IgD-negative memory B cell (primary cell): Measurements from ENCODE around the gene RPS4Y1. TPM values are rescaled to one million over a fixed set of nuclear protein-coding genes. Genes with fewer than 3 reads are reported as not detected.
"Not testable (repeated sequence)": the region's sequence is repeated elsewhere in the genome, so short reads cannot be mapped to it uniquely, and the experiment has no call there.

ENCODE experiments used
- H3K27ac Mint-ChIP-seq, 3 donors: one replicate each; pipeline ENCODE4 v1.8.0; 2020 to 2022; ENCODE audit warnings: mild to moderate bottlenecking in 3 of 3, mixed read lengths in 3 of 3, moderate library complexity in 1 of 3
- H3K27me3 Mint-ChIP-seq: one replicate; pipeline ENCODE4 v1.8.0; 2021; ENCODE audit warnings: mixed read lengths
- H3K36me3 Mint-ChIP-seq: one replicate; pipeline ENCODE4 v1.8.0; 2020; ENCODE audit warnings: mild to moderate bottlenecking, mixed read lengths
- H3K4me1 Mint-ChIP-seq, 3 donors: one replicate each; pipeline ENCODE4 v1.8.0; 2020 to 2022; ENCODE audit warnings: mixed read lengths in 3 of 3, mild to moderate bottlenecking in 1 of 3
- H3K4me3 Mint-ChIP-seq, 4 donors: one replicate each; pipeline ENCODE4 v1.8.0; 2020 to 2022; ENCODE audit warnings: mild to moderate bottlenecking in 4 of 4, mixed read lengths in 4 of 4, moderate library complexity in 3 of 4
- H3K9me3 Mint-ChIP-seq, 3 donors: one replicate each; pipeline ENCODE4 v1.8.0; 2020 to 2021; ENCODE audit warnings: mixed read lengths in 3 of 3, mild to moderate bottlenecking in 1 of 3
- polyA plus RNA-seq: library from polyadenylated mRNA; unstranded; fragments of 300-500 nt; fragmentation: Illumina TruSeq; gene quantifications from one replicate; pipeline ENCODE4 v1.2.3, GENCODE V29; 2021

Gene RPS4Y1
- not detected for polyA plus RNA-seq

DNA sequence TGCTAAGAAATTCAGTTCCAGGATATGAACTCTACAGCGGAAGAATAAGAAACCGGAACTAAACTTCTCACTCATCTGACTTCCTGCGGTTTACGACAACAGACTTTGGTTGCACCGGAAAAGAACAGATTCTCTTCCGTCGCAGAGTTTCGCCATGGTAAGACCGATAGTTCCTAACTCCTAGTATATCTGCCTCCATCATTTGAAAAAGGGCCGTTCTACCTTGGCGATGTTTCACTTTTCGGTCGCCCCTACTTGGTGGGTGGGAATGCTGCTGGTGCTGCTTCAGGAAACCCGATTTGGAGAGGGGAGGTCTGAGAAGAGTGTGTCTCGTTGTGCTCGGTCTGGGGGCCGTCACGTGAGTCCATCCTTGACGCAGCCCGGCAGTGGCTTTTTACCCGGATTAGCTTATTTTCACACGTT, at the start of gene RPS4Y1:
Gene RPS4Y1, plus strand, starts transcription at position 132 of the 423 bp plus-strand sequence. Its CDS starts 23 bp downstream, at position 155.
- no peaks in the 10 kb centered on the region for H3K4me1 Mint-ChIP-seq
- H3K9me3 Mint-ChIP-seq = no peaks in the 10 kb centered on the region
- H3K36me3 Mint-ChIP-seq = no peaks in the 10 kb centered on the region
- no peak within 1 kb of the TSS for H3K27ac Mint-ChIP-seq
- no peaks in the 10 kb centered on the region for H3K27me3 Mint-ChIP-seq
- H3K4me3 Mint-ChIP-seq = no peak within 1 kb of the TSS

DNA sequence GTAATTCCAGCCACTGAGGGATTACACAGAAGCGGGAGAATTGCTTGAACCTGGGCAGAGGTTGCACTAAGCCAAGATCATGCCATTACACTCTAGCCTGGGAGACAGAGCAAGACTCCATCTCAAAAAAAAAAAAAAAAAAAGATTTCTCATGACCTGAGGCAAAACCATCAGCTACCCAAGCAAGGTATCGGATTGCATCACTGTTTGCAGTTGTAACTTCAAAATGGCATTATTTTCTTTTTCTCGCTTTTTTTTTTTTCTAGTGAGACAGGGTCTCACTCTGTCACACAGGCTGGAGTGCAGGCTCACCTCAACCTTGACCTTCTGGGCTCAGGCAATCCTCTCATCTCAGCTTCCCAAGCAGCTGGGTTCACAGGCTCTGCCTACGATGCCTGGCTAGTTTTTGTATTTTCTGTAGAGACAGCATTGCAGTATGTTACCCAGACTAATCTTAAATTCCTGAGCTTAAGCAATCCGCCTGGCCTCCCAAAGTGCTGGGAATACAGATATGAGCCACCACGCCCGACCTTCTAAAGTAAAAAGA, 44.4 kb upstream of the RPS4Y1 start:
- Mint-ChIP-seq H3K4me1 (no peaks in the 10 kb centered on the region), H3K4me3 (no peak overlapping the region), H3K9me3 (no peaks in the 10 kb centered on the region), H3K36me3 (no peaks in the 10 kb centered on the region), H3K27ac (no peak overlapping the region), H3K27me3 (no peaks in the 10 kb centered on the region)

DNA sequence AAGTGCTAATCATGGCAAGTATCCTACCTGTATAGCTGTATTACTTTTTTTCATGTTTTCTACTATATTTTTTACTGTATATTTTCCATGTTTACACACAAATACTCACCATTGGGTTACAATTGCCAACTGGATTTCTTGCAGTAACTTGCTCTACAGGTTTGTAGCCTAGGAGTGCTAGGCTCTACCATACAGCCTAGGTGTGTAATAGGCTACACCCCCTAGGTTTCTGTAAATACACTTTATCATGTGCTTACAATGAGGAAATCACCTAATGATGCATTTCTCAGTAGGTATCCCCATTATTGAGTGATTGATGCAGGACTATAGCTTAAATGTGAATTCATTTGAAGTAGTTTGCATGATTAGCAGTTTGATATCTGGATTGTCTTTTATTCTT, 43.4 kb upstream of the RPS4Y1 start:
- Mint-ChIP-seq H3K36me3 (no peaks in the 10 kb centered on the region), H3K27ac (no peak overlapping the region), H3K9me3 (no peaks in the 10 kb centered on the region), H3K4me3 (no peak overlapping the region), H3K27me3 (no peaks in the 10 kb centered on the region), H3K4me1 (no peaks in the 10 kb centered on the region)

DNA sequence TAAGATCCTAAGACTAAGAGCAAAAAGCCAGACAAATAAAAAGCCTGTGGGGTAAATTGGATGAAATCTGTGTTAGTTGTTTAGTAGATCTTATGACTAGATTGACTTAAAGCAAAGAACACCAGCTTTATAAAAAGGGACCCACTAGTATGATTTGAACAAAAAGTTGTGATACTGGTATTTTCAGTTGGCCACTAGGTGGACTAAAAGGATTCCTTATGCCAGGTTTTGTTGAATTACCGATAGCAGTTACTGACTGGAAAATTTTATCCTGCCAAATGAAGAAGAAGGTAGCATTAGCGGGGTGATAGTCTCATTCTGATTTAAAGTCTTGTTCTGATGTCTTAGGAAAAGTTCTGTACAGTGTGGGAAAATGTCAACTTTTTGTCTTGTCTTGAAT, 41.2 kb upstream of the RPS4Y1 start:
- no peaks in the 10 kb centered on the region for H3K36me3 Mint-ChIP-seq
- H3K4me1 Mint-ChIP-seq = no peaks in the 10 kb centered on the region
- H3K27ac Mint-ChIP-seq = no peak overlapping the region
- H3K4me3 Mint-ChIP-seq = no peak overlapping the region
- H3K27me3 Mint-ChIP-seq = no peaks in the 10 kb centered on the region
- no peaks in the 10 kb centered on the region for H3K9me3 Mint-ChIP-seq

DNA sequence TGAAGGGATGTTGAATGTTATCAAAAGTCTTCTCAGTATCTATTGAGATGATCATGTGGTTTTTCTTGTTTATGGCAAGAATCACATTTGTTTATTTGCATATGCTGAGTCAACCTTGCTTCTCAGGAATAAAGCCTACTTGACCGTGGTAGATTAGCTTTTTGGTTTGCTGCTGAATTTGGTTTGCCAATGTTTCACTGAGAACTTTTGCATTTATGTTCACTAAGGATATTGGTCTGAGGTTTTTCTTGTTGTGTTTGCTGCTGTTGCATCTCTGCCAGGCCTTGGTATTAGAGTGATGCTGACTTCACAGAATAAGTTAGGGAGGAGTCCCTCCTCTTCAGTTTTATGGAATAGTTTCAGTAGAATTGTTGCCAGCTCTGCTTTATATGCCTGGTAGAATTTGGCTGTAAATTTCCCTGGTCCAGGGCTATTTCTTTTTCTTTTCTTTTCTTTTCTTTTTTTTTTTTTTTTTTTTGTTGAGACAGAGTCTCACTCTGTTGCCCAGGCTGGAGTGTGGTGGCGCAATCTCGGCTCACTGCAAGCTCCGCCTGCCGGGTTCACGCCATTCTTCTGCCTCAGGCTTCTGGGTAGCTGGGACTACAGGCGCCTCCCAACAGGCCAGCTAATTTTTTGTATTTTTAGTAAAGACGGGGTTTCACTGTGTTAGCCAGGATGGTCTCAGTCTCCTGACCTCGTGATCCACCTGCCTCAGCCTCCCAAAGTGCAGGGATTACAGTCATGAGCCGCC, 24.1 kb upstream of the RPS4Y1 start:
- H3K9me3 Mint-ChIP-seq, H3K27ac Mint-ChIP-seq, H3K4me1 Mint-ChIP-seq, H3K36me3 Mint-ChIP-seq, H3K4me3 Mint-ChIP-seq, H3K27me3 Mint-ChIP-seq: not testable (repeated sequence)

DNA sequence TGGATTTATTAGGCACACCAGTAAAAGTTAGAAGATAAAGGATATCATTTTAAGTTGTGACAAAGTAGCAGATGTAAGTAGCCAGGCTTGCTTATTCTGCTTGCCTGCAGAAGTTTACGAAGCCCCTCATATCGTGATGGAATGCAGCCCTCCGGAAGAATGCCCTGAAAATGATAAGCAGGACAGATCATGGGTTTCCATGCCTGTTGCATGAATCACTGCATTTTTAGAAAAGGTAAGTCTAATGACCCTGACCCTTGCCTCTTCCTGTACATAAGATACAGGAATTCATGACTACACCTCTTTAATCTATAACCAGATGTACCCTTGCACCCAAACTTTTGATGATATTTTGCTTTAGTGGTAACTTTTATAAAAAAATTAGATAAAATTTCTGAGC, 16.9 kb upstream of the RPS4Y1 start:
- H3K4me3 Mint-ChIP-seq = no peak overlapping the region
- H3K36me3 Mint-ChIP-seq = no peaks in the 10 kb centered on the region
- H3K4me1 Mint-ChIP-seq = no peaks in the 10 kb centered on the region
- H3K27me3 Mint-ChIP-seq = no peaks in the 10 kb centered on the region
- no peak overlapping the region for H3K27ac Mint-ChIP-seq
- H3K9me3 Mint-ChIP-seq = no peaks in the 10 kb centered on the region

DNA sequence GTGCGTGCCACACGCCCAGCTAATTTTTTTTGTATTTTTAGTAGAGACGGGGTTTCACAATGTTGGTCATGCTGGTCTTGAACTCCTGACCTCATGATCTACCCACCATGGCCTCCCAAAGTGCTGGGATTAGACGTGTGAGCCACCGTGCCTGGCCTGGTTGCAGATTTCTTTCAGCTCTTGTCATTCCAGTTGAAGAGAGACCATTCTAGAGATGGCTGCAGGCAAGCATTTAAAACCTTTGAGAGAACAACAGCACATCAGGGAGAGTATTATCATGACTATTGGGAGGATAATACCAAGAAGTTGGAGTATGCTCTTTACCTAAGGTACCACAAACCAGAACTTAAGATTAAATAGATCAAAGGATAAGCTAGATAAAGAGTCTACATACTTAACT, 12.9 kb upstream of the RPS4Y1 start:
- H3K4me3 Mint-ChIP-seq = no peak overlapping the region
- no peaks in the 10 kb centered on the region for H3K4me1 Mint-ChIP-seq
- H3K9me3 Mint-ChIP-seq = no peaks in the 10 kb centered on the region
- H3K27ac Mint-ChIP-seq = no peak overlapping the region
- no peaks in the 10 kb centered on the region for H3K27me3 Mint-ChIP-seq
- H3K36me3 Mint-ChIP-seq = no peaks in the 10 kb centered on the region

DNA sequence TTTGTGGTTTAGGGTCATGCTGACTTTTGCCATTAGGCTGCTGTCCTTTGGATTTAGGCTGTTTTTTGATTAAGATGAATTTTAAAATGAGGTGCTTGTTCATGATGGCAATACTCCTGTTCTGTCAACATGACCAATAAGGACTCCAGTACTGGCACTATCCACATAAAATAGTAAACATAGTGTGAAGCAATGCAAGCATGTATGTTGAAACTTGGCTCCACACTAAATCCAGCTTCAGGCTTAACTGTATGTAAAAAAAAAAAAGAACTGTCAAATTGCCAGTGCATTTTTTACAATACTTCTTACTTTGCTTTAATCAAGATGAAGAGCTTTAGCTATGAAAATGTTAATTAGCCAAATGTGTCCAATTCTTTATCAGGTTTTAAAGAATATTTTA, 6.2 kb upstream of the RPS4Y1 start:
- H3K27ac Mint-ChIP-seq = no peak overlapping the region
- H3K4me1 Mint-ChIP-seq = no peaks in the 10 kb centered on the region
- H3K36me3 Mint-ChIP-seq = no peaks in the 10 kb centered on the region
- H3K4me3 Mint-ChIP-seq = no peak overlapping the region
- H3K27me3 Mint-ChIP-seq = no peaks in the 10 kb centered on the region
- no peaks in the 10 kb centered on the region for H3K9me3 Mint-ChIP-seq

DNA sequence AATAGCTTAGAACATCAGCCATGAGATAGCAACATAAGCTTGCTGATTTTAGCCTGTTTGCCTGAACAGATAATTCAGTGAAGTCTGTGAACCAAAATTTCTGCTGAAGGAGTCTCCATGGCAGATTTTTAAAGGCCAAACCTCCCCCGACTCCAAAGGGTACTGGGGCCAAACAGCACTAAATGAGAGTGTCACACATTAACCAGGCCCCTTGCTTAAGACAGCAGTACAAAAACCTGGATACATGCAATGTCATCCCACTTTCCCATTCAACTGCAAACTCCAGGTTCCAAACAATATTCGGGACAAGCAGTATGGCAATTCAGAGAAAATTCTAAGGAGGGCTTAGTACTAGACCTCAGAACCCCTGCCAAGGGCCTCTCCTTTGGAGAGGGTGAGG, 4.3 kb upstream of the RPS4Y1 start:
- Mint-ChIP-seq H3K27me3 (no peaks in the 10 kb centered on the region), H3K4me1 (no peaks in the 10 kb centered on the region), H3K27ac (no peak overlapping the region), H3K9me3 (no peaks in the 10 kb centered on the region), H3K4me3 (no peak overlapping the region), H3K36me3 (no peaks in the 10 kb centered on the region)

DNA sequence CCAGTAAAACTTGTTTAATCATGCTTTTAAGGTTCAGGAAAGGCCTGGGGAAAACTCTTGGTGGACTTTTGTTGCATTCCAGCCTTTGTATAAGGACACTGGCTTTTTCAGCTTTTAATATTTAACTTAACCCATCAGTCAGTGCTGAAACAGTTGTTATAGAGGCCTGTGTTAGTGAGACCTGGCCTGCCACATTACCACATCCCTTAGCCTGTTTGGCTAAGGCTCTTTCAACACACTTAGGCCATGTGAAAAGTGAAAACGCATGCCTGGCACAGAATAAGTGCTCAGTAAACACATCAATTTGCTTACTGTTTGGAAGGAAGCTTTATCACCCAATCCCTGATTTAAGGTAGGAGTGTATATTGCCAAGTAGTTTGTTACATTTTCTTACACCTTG, 3.5 kb upstream of the RPS4Y1 start:
- Mint-ChIP-seq H3K36me3 (no peaks in the 10 kb centered on the region), H3K9me3 (no peaks in the 10 kb centered on the region), H3K27me3 (no peaks in the 10 kb centered on the region), H3K4me1 (no peaks in the 10 kb centered on the region), H3K27ac (no peak overlapping the region), H3K4me3 (no peak overlapping the region)

DNA sequence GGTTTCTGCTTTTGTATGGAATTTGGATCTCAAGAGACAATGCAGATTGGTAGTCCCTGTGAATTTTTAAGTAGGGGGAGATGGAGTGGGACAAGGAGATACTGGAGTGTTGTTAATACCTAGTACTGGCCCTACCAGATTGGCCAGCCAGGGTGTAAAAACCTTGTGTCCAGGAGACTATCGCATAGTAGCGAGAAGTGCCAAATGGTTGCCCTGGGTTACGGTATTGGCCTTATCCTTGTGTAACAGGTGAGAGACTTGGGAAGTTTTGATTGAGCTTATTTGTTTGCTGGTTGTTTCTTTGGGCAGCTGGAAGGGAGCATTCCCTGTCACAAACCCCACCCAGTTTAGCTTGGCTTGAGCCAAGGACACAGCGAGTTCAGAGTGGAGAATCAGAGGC, 5.4 kb downstream of the RPS4Y1 start:
- Mint-ChIP-seq H3K36me3 (no peaks in the 10 kb centered on the region), H3K27ac (no peak overlapping the region)

DNA sequence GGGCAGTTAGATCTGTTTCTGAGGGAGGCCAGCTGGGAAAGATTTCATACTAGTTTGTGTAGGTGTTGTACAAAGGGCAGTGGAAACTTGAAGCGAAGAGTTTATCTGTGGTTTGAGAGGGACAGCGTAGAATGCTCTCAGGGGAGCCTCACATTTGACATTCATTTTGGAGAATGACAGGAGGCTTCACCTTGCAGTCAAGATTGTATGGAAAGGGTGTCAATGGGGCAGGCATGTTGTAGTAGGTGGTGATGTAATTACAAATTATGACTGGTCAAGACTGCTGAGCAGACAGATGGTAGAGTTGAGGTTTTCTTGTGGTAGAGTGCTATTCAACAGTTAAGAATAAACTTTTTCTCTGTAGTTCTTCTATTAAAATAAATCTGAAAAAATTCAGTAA, 7.0 kb downstream of the RPS4Y1 start:
- Mint-ChIP-seq H3K4me1 (no peaks in the 10 kb centered on the region), H3K27ac (no peak overlapping the region), H3K9me3 (no peaks in the 10 kb centered on the region), H3K4me3 (no peak overlapping the region), H3K36me3 (no peaks in the 10 kb centered on the region), H3K27me3 (no peaks in the 10 kb centered on the region)

More for the DNA sequence above, 5.4 kb downstream of the RPS4Y1 start:
- no peaks in the 10 kb centered on the region for H3K9me3 Mint-ChIP-seq
- H3K4me3 Mint-ChIP-seq = no peak overlapping the region
- H3K4me1 Mint-ChIP-seq = no peaks in the 10 kb centered on the region
- H3K27me3 Mint-ChIP-seq = no peaks in the 10 kb centered on the region

DNA sequence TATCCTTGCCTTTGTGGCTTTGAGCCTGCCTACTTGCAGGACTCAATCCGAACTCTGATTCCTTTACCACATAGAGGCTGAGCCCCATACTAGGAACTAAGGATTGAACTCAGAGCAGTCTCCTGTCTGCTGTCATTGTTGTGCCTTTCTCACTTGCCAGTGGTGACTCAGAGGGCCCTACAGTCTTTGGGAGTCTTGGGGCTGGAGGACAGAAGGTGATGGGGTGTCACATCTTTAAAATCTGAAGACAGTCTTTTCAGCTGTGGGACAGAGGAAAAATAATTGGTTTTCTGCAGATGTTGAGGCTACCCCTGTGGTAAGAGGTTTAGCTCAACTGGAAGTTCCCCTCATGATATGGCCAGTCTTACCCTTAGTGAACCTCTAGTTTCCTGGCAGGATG, 8.0 kb downstream of the RPS4Y1 start:
- no peaks in the 10 kb centered on the region for H3K36me3 Mint-ChIP-seq
- no peaks in the 10 kb centered on the region for H3K4me1 Mint-ChIP-seq

DNA sequence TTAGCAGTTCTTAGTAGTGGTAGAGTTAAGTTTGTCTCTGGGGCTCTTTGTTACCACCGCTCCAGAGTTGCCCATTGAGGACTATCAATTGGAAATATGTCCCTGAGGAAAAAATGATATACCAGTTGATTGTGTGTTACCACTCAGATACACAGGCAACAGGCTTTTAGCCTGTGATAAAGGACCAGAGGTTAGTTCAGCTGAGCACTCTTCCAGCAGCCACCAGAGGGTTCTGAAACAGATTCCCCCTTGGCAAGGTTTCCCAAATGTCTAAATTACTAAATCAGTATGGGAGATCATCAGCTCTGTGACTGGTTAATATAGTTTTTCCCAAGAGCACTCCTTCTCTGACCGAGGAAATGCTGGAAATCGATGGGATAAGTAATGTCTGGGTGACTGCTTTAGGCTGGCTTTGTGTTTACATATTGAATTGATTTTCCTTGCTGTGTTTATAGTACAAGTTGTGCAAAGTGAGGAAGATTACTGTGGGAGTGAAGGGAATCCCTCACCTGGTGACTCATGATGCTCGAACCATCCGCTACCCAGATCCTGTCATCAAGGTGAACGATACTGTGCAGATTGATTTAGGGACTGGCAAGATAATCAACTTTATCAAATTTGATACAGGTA, 12.9 kb downstream of the RPS4Y1 start:
- H3K9me3 Mint-ChIP-seq = no peaks in the 10 kb centered on the region
- no peaks in the 10 kb centered on the region for H3K27me3 Mint-ChIP-seq
- no peaks in the 10 kb centered on the region for H3K4me1 Mint-ChIP-seq
- H3K36me3 Mint-ChIP-seq = no peaks in the 10 kb centered on the region
- no peak overlapping the region for H3K27ac Mint-ChIP-seq
- no peak overlapping the region for H3K4me3 Mint-ChIP-seq

More for the DNA sequence above, 8.0 kb downstream of the RPS4Y1 start:
- Mint-ChIP-seq H3K9me3 (no peaks in the 10 kb centered on the region), H3K27ac (no peak overlapping the region), H3K27me3 (no peaks in the 10 kb centered on the region), H3K4me3 (no peak overlapping the region)

DNA sequence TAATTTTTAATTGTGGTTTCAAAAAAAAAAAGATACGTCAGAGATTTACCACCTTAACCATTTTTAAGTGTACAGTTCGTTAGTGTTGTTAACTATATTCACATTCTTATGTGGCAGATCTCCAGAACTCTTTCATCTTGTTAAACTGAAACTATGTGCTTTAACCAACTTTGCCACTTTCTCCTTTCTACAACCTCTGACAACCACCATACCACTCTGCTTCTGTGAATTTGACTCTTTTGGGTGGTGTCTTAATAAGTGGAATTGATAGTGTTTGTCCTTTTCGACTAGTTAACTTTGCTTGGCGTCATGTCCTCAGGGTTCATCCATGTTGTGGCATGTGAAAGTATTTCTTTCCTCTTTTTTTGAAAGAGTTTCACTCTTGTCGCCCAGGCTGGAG, 15.7 kb downstream of the RPS4Y1 start:
- H3K9me3 Mint-ChIP-seq = no peaks in the 10 kb centered on the region
- no peaks in the 10 kb centered on the region for H3K4me1 Mint-ChIP-seq
- no peak overlapping the region for H3K4me3 Mint-ChIP-seq
- H3K36me3 Mint-ChIP-seq = no peaks in the 10 kb centered on the region
- no peak overlapping the region for H3K27ac Mint-ChIP-seq
- no peaks in the 10 kb centered on the region for H3K27me3 Mint-ChIP-seq

DNA sequence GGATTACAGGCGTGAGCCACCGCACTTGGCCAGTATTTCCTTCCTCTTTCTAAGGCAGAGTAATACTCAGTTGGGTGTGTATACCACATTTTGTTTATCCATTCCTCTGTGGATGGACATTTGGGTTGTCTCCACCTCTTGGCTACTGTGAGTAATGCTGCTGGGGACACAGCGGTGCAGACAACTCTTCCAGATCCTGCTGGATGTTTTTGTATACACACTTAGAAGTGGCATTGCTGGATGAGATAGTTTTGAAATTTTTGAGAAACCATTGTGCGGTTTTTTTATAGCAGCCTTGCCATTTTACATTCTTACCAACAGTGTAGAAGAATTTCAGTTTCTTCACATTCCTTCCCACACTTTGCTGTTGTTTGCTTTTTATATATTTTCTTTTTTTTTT, 16.3 kb downstream of the RPS4Y1 start:
- Mint-ChIP-seq H3K36me3 (no peaks in the 10 kb centered on the region), H3K27ac (no peak overlapping the region), H3K4me3 (no peak overlapping the region), H3K27me3 (no peaks in the 10 kb centered on the region), H3K9me3 (no peaks in the 10 kb centered on the region), H3K4me1 (no peaks in the 10 kb centered on the region)
